Measurements from ENCODE around the gene RALGAPA2. TPM values are rescaled to one million over a fixed set of nuclear protein-coding genes. Genes with fewer than 3 reads are reported as not detected.

RALGAPA2 gene
- total and polyA plus RNA-seq, 8 donors = 34.5 to 79.8 (median 43.1) TPM

- no peaks in the 10 kb centered on the region for H3K9me3 ChIP-seq
- no peak for ATAC-seq
- intact Hi-C loops (cut with DNase I) = no loop called here
- H3K27me3 ChIP-seq = no peaks in the 10 kb centered on the region
- peaks cover 0 to 78% of the 10 kb centered on the region in 2 donors for H3K36me3 ChIP-seq
- DNase-seq = no peak
- H3K4me1 ChIP-seq = no peaks in the 10 kb centered on the region
- H3K27ac ChIP-seq = no peak overlapping the region
- TF ChIP-seq CTCF (IDR thresholded peaks at IDR 0.05) = no peak
- H3K4me3 ChIP-seq = no peak overlapping the region
Measured at GRCh38 chr20:20635006-20635405, 77.4 kb downstream of the RALGAPA2 start.

GRCh38 chr20:20632644-20633043 is 79.8 kb downstream of the RALGAPA2 start:
- H3K9me3 ChIP-seq = no peaks in the 10 kb centered on the region
- H3K36me3 ChIP-seq = peaks cover 0 to 76% of the 10 kb centered on the region in 2 donors
- intact Hi-C loops (cut with DNase I) = no loop called here
- H3K4me1 ChIP-seq = no peaks in the 10 kb centered on the region
- DNase-seq = no peak
- no peak for ATAC-seq
- H3K27me3 ChIP-seq = no peaks in the 10 kb centered on the region
- TF ChIP-seq CTCF (IDR thresholded peaks at IDR 0.05) = no peak
- H3K4me3 ChIP-seq = no peak overlapping the region
- H3K27ac ChIP-seq = no peak overlapping the region

GRCh38 chr20:20630551-20630950 is 81.9 kb downstream of the RALGAPA2 start:
- no peak for DNase-seq
- Histone ChIP-seq H3K9me3 (no peaks in the 10 kb centered on the region), H3K27me3 (no peaks in the 10 kb centered on the region), H3K4me1 (no peaks in the 10 kb centered on the region), H3K4me3 (no peak overlapping the region), H3K27ac (no peak overlapping the region), H3K36me3 (peaks cover 0 to 88% of the 10 kb centered on the region in 2 donors)
- TF ChIP-seq CTCF (IDR thresholded peaks at IDR 0.05) = no peak
- no peak for ATAC-seq
- intact Hi-C loops (cut with DNase I) = no loop called here

GRCh38 chr20:20629556-20630188 is 82.8 kb downstream of the RALGAPA2 start:
- ATAC-seq = no peak
- TF ChIP-seq CTCF (IDR thresholded peaks at IDR 0.05) = no peak
- no peak overlapping the region for H3K27ac ChIP-seq
- no peaks in the 10 kb centered on the region for H3K4me1 ChIP-seq
- intact Hi-C loops (cut with DNase I) = no loop called here
- no peaks in the 10 kb centered on the region for H3K9me3 ChIP-seq
- no peak for DNase-seq
- H3K36me3 ChIP-seq = peaks cover 0 to 83% of the 10 kb centered on the region in 2 donors
- H3K27me3 ChIP-seq = no peaks in the 10 kb centered on the region
- no peak overlapping the region for H3K4me3 ChIP-seq

GRCh38 chr20:20628314-20628713 is 84.1 kb downstream of the RALGAPA2 start:
- H3K4me1 ChIP-seq = no peaks in the 10 kb centered on the region

More at GRCh38 chr20:20628314-20628713, 84.1 kb downstream of the RALGAPA2 start:
- no peak for TF ChIP-seq CTCF (IDR thresholded peaks at IDR 0.05)
- DNase-seq (peak in 1 of 4 donors; percentile 36), ATAC-seq (peak; percentile 75)
- no peaks in the 10 kb centered on the region for H3K9me3 ChIP-seq
- intact Hi-C loops (cut with DNase I) = no loop called here
- no peaks in the 10 kb centered on the region for H3K27me3 ChIP-seq
- no peak overlapping the region for H3K27ac ChIP-seq
- H3K4me3 ChIP-seq = no peak overlapping the region
- H3K36me3 ChIP-seq = peaks cover 0 to 75% of the 10 kb centered on the region in 2 donors
